Pons (tissue), 1 donor: ENCODE measurements around the gene NOD1.
"Not testable (repeated sequence)": the region's sequence is repeated elsewhere in the genome, so short reads cannot be mapped to it uniquely, and the experiment has no call there.

Source experiments
- DNase-seq: peaks from one replicate; pipeline ENCODE4 v3.0.0-alpha.2; 2016; ENCODE audit warnings: low spot score

Gene NOD1

DNA sequence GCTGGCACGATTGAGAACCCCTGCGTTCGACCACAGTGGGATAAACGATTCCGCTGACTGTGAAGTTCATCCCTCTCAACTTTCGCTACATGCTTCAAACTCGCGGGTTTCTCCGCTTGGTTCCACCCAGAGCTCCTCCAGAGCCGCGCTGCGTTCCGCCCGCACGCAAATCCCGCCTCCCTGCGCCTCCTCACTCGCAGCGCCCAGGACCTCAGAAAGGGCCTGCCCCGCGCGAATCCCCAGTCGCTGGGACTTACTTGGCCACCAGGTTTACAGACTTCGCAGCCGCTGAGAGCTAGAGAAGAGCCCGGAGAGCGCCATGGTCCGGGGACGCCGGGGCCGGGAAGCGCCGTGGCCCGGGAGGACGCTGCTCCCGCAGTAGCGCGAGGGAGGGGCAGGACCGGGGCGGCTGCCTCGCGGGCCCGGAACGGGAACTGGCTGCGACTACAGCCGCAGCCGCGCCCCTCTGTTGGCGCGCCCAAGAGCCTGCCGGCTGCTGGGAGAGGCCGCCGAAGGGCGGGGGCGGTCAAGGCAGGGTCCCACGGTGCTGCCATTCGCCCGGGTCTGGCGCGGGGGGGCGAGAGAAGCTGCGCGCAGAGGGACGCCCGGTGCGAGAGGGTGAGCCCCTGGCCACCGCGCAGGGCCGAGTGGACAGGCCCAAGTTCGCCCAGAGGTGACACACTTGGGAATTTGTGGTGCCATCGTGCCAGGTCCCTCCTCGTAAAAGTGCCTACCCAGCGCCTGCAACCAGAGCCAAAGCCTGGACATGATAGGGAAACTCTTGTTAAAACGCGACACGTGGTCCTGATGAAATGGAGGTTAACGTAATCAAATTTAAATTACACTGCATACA lies at the start of gene NOD1:
Gene NOD1, minus strand, starts transcription at position 436 of the 853 bp plus-strand sequence. CDS start 21,863 bp downstream, outside the sequence.
- peak; percentile 48 for DNase-seq

DNA sequence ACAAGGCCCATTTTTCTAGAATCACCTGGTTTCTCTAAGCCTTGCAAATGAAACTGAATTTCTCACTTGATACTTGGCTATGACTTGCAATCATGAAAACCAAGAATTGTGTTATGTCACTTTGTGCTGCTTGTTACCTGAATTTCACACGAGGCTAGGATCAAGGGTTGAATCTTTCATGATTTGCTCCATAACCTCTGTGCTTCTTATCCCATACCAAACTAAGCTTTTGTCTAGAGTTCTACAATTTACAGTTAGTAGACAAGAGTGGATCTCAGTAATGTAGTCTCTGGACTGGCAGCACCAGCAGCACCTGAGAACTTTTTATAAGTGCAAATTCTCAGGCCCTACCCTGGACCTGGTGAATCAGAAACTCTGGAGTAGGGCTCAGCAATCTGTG lies 48.7 kb upstream of the NOD1 start:
- not testable (repeated sequence) for DNase-seq

GRCh38 chr7:30526163-30526562 lies 47.6 kb upstream of the NOD1 start:
- DNase-seq: no peak

DNA sequence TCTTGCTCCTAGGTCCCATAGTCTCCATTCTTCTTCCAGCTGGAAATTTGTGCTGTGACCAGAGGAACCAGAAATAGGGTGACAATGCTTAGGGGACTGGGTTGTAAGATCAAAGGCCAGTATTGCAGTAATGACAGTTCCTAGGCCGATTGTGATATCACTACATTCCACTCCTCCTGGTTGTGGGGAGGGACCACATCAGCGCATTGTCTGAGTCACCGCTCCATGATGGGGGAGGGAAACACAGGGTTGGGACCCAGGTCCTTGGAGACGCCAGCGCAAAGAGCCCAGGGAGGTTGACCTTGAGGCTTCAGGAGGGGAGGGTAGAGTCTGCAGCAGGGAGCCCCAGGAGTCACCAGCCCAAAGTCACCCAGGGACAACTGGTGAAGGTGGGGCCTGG lies 46.8 kb upstream of the NOD1 start:
- no peak for DNase-seq

GRCh38 chr7:30524545-30524944 lies 46.0 kb upstream of the NOD1 start:
- no peak for DNase-seq

- DNase-seq: no peak
These were observed 44.9 kb upstream of the NOD1 start for GRCh38 chr7:30523466-30523865.

DNA sequence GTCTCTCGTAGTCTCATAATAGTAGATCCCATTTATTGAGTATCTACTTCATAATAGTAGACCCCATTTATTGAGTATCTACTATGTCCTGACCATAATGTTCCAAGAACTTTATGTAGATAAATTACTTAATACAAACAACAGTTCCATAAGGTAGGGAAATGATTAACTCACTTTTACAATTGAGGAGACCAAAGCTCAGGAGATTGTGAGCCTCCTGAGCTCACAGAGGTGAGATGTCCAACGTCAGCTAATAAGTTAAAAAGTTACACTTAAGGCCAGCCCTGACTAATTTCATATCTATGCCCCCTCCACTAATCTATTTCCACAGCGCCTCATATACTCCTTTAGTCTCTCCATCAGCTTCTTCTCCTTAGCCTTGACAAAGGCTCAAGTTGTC lies 43.6 kb upstream of the NOD1 start:
- DNase-seq: no peak

- no peak for DNase-seq
These were observed 42.9 kb upstream of the NOD1 start for GRCh38 chr7:30521532-30521931.

DNA sequence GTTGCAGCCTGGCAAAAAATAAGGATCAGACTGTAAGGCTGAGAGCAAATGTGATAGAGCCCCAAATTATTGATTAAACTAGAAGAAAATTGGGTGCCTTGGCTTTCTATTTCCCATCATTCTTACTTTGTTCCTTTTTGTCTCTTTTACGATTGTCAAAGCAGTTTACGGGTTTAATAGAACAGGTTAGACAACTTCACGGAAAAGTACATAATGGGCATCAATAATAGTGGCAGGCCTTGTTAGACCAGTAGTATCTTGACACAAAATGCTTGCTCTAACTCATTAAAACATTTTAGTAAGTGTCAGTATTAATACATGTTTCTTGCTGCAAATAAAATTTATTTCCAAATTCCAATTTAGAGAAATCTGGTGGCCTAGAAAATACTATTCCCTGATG lies 40.5 kb upstream of the NOD1 start:
- no peak for DNase-seq

DNA sequence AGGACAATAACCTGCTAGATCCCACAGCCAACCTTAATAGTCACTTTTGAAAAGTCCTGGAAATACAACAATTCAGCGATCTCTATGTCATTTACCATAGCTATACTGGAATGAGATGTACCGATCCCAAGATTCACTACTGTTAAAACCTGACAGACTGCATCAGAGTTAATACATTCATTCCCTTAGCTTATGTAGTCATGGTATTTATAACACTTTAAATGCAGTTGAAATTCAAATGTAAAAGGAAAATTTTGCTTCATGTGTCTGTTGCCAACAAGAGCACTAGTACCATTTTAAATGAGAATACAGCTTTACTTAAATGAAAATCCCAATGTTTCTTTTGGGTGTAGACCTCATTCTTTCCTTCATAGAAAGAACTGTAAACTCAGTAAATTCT lies 37.2 kb upstream of the NOD1 start:
- DNase-seq: no peak

- DNase-seq: no peak
These were observed 36.2 kb upstream of the NOD1 start for GRCh38 chr7:30514776-30515175.

DNA sequence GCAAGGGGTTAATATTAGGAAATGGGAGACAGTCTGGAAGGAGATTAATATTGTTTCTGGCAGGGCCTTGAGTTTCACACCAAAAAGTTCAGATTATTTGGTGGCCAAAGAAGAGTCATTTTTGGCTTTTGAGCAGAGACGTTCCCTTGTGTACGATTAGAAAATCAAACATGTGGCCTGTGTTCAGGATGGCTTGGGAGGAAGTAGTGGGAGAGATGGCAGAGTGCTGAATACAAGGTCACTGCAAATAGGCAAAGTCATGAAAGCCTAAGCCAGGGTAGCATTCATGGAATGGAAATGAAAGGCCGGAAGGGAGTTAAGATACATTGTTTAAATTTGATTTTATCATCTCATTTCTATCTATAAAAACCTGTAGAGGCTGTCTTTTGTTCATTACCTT lies 35.6 kb upstream of the NOD1 start:
- DNase-seq: no peak

DNA sequence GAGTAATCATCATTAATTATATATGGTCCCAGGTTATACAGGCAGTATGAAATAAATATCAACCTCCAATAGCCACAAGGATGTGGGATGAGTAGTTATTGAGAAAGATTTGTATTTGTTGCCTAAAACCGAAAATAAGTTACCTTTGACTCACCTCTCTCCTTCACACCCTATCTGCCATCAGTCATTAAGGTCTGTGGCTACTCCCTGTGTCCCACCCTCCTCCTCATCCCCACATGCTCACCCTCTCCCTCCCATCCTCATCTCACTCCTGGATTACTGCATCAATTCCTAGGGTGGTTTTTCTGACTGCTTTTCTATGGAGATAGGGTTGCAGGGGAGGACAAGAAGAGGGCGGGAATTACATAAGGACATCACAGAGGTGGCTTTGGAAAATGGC lies 35.2 kb upstream of the NOD1 start:
- no peak for DNase-seq

DNA sequence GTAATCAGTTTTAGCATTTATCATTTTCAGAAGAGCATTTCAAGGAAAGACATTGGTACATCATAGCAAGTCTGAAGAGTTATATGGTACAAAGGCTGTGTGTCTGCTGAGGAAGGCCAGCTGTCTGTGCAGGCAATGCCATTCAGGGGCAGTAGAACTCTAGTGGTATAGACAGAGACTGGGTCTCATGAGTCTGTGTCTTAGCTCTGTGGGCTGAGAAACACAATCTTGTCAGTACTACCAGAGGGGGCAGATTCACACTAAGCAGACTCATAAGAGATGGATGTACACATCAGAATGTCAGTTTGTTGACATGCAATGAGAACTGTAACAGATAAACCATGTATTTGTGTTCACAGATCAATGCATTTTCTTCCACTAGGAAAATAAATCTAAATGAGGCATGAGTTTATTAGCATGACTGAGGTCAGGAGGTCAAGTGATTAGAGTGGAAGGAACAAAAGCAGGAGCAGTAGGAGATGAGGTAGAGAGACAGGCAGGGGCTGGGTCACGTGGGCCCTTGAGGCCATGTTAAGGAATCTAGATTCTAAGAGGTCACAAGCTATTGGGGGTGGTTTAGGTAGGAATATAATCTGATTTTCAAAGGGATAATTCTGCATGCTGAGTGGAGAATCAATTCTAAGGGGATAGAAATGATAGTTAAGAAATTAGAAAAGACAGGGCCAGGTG lies 33.5 kb upstream of the NOD1 start:
- no peak for DNase-seq

DNA sequence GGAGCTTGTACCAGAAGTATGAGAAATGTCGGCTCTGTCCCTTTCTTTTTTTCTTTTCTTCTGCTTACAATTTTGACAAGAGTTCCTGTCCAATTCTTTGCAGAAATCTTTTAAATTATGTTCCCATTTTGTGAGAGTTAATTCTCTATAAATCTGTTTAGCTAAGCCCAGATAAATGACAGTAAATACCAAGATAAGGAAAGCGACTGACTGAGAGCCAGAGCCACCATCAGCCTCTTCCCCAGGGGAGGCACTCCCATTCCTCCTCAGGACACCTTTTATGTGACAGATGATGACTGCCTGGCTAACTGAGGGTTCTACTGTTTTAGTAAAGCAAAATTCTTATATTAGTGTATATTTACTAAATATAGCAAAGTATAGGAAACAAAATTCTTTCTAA lies 32.9 kb upstream of the NOD1 start:
- DNase-seq: no peak

- DNase-seq: peak; percentile 45
These were observed 31.8 kb upstream of the NOD1 start for GRCh38 chr7:30510124-30511075.

GRCh38 chr7:30509171-30509857 lies 30.7 kb upstream of the NOD1 start:
- DNase-seq: not testable (repeated sequence)

DNA sequence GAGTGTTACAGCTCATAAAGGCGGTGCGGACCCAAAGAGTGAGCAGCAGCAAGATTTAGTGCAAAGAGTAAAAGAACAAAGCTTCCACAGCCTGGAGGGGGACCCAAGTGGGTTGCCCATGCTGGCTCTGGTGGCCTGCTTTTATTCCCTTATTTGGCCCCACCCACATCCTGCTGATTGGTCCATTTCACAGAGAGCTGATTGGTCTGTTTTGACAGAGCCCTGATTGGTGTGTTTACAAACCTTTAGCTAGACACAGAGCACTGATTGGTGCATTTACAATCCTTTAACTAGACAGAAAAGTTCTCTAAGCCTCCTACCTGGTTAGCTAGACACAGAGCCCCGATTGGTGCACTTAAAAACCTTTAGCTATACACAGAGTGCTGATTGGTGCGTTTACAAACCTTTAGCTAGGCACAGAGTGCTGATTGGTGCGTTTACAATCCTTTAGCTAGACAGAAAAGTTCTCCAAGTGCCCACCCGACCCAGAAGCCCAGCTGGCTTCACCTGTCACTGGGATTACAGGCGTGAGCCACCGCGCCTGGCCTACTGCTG lies 28.8 kb upstream of the NOD1 start:
- not testable (repeated sequence) for DNase-seq

GRCh38 chr7:30505174-30505697 lies 26.7 kb upstream of the NOD1 start:
- DNase-seq: no peak

GRCh38 chr7:30504301-30505173 lies 26.0 kb upstream of the NOD1 start, which contains the start of gene GGCT:
Gene GGCT, minus strand, starts transcription at chr7:30504829. Its CDS starts 120 bp downstream, at chr7:30504709.
- DNase-seq: peak; percentile 99
